Ovary (tissue), 9 donors: ENCODE results near the gene JADE3. TPM values are rescaled to one million over a fixed set of nuclear protein-coding genes. Genes with fewer than 3 reads are reported as not detected.

Experiments
- DNase-seq, 5 donors: peaks; one replicate each; pipeline ENCODE4 v3.0.0-alpha.2; 2019 to 2020
- H3K27ac ChIP-seq, 2 donors: fragments of 200-600 bp; one replicate each; pipeline versions ENCODE4 v1.5.1 to v1.8.0; 2019 to 2022
- H3K27me3 ChIP-seq: fragments of 200-600 bp; one replicate; pipeline ENCODE4 v1.8.0; 2022
- H3K36me3 ChIP-seq: fragments of 200-600 bp; sonication (generic); one replicate; pipeline ENCODE4 v1.5.1; 2019
- H3K4me1 ChIP-seq: one replicate; pipeline ENCODE4 v1.8.1; 2013; ENCODE audit warnings: mild to moderate bottlenecking, moderate library complexity; ENCODE audit not compliant: insufficient read depth
- H3K4me3 ChIP-seq: fragments of 200-600 bp; sonication (generic); one replicate; pipeline ENCODE4 v1.5.1; 2017
- H3K9me3 ChIP-seq, 2 donors: fragments of 200-600 bp in 1 of 2; sonication (generic) in 1 of 2; one replicate each; pipeline versions ENCODE4 v1.5.1 to v1.8.1; 2013 to 2019; ENCODE audit warnings: mild to moderate bottlenecking in 1 of 2, moderate library complexity in 1 of 2
- EP300 ChIP-seq: sonication (generic); formaldehyde crosslinking; IDR thresholded peaks from one replicate; pipeline ENCODE4 v1.6.1; 2017; ENCODE audit warnings: antibody characterized with exemption
- POLR2A ChIP-seq: fragments of 450-650 bp; IDR thresholded peaks from one replicate; pipeline ENCODE4 v1.6.1; 2017; ENCODE audit warnings: antibody characterized with exemption, mild to moderate bottlenecking, moderate library complexity
- WGBS, 3 donors: extraction: QIAGEN DNeasy Blood & Tissue Kit in 1 of 3; methylation state at CpG; one replicate each; pipeline versions ENCODE4 v1.1.5 to v1.1.7; 2013 to 2017; 5-methylcytosine and 5-hydroxymethylcytosine counted together
- intact Hi-C, 4 donors: fragments of 100-400 bp; cut with DNase I; formaldehyde crosslinking; loops; one replicate each; pipeline versions ENCODE4 v1.11.0 to v1.15.1; 2022 to 2023
- polyA plus RNA-seq, 2 donors: library from polyadenylated mRNA; stranded (reverse); fragments of 200-250 nt in 1 of 2; fragments of 350-450 nt in 1 of 2; fragmentation: Illumina TruSeq in 1 of 2; extraction: RNeasy Lipid Tissue Mini Kit (QIAGEN cat#74804) in 1 of 2; gene quantifications; one replicate each; pipeline ENCODE4 v1.2.3, GENCODE V29; 2013 to 2014
- total RNA-seq, 7 donors: library from RNA; depleted of rRNA in 2 of 7; stranded (reverse); fragments of >200 nt in 2 of 7; fragmentation: NEBNext Ultra II Directional in 3 of 7; extraction: Animal tissue kit (Norgen Biotek cat#: 25700) in 3 of 7; gene quantifications; one replicate each; pipeline versions ENCODE4 v1.1.0 to v1.2.4, GENCODE V29; 2016 to 2023
- TF ChIP-seq, protein P1 (sequence below), 3 donors: fragments of 450-650 bp in 2 of 3; fragments of 200-600 bp in 1 of 3; IDR thresholded peaks; one replicate each; pipeline versions ENCODE4 v1.5.1 to v1.8.0; 2016 to 2022; ENCODE audit warnings: antibody characterized with exemption in 3 of 3, mild to moderate bottlenecking in 1 of 3
- donor health status: DM: no; HTN: no; CAD: no; lungs with moderate emphysema.
- donor health status: DM: no; HTN: no; CAD: no.
- donor health status: Bipolar disorder and iron deficiency.
- donor health status: DM: yes; HTN: yes; CAD: no.
- donor health status: DM: no; HTN: no; CAD: no.
- donor health status: DM: yes; HTN: yes; CAD: no.

JADE3 gene
- total and polyA plus RNA-seq, 9 donors, result 5.2 to 27.8 (median 9.7) TPM

DNA sequence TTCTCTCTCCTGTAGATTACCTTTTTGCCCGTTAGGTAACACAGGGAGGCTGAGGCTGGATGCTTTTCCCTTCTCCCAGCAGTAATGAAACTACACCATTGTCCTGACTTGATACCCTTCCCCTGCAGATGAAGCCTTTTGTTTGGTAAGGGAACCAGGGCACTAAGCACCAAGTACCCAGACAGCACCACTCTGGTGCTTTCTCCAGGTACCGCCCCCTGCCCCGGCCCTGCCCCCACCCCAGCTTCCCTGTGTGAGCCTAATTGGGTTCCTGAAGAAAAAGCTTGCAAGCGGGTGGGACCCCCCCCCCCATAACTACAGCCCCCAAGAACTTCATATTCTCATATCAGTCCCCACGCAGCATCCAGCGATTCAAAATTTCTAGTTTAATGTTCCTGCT lies 79.8 kb downstream of the JADE3 start:
- Histone ChIP-seq H3K9me3 (peaks cover 0 to 4% of the 10 kb centered on the region in 2 donors), H3K36me3 (no peaks in the 10 kb centered on the region), H3K4me1 (no peaks in the 10 kb centered on the region), H3K4me3 (no peak overlapping the region), H3K27me3 (no peaks in the 10 kb centered on the region), H3K27ac (no peak overlapping the region)
- intact Hi-C loops, result no loop called here
- TF ChIP-seq, protein P1, sequence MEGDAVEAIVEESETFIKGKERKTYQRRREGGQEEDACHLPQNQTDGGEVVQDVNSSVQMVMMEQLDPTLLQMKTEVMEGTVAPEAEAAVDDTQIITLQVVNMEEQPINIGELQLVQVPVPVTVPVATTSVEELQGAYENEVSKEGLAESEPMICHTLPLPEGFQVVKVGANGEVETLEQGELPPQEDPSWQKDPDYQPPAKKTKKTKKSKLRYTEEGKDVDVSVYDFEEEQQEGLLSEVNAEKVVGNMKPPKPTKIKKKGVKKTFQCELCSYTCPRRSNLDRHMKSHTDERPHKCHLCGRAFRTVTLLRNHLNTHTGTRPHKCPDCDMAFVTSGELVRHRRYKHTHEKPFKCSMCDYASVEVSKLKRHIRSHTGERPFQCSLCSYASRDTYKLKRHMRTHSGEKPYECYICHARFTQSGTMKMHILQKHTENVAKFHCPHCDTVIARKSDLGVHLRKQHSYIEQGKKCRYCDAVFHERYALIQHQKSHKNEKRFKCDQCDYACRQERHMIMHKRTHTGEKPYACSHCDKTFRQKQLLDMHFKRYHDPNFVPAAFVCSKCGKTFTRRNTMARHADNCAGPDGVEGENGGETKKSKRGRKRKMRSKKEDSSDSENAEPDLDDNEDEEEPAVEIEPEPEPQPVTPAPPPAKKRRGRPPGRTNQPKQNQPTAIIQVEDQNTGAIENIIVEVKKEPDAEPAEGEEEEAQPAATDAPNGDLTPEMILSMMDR (IDR thresholded peaks at IDR 0.05), result no peak
- TF ChIP-seq POLR2A (no peak), EP300 (no peak)
- DNase-seq, result no peak
- WGBS, 3 donors, result 74 to 83% (median 82%) methylated on average over 6 of the region's 6 CpGs

DNA sequence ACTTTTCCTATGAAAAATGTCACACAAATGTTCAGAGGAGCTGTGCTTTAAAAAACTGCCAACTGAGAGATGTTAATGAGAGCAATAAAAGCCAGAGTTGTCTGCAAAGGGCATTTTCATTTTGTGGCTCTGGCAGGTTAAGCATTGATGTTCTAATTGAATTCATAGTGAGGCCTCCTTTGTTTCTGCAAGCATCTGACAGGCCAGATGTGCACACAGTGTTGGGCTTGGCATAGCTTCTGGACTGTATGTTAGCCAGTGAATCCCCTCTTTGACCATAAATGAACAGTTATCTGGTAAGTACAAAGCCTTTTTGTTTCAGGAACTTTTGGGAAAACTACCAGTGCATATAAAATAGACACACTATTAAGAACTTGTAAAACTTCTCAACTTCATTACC lies 81.9 kb downstream of the JADE3 start:
- intact Hi-C loops, result no loop called here
- H3K27me3 ChIP-seq, result no peaks in the 10 kb centered on the region

DNA sequence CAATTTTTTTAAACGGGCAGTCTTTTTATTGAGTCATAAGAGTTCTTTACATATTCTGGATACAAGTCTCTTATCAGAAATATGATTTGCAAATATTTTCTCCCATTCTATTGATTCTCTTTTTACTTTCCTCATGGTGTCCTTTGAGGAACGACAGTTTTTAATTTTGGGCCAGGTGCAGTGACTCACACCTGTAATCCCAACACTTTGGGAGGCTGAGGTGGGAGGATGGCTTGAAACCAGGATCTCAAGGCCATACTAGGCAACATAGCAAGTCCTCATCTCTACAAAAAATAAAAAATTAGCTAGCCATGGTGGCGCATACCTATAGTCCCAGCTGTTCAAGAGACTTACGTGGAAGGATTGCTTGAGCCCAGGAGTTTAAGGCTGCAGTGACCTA lies 99.9 kb downstream of the JADE3 start:
- H3K9me3 ChIP-seq, result no peaks in the 10 kb centered on the region
- TF ChIP-seq, protein P1 (IDR thresholded peaks at IDR 0.05), result no peak
- no peak for TF ChIP-seq EP300
- no peak for TF ChIP-seq POLR2A
- no peaks in the 10 kb centered on the region for H3K27me3 ChIP-seq
- no peak overlapping the region for H3K4me3 ChIP-seq
- no peak for DNase-seq
- H3K27ac ChIP-seq, result no peak overlapping the region
- H3K36me3 ChIP-seq, result no peaks in the 10 kb centered on the region
- intact Hi-C loops, result no loop called here
- 86 to 88% (median 87%) methylated on average over 4 of the region's 4 CpGs for WGBS, 3 donors
- H3K4me1 ChIP-seq, result no peaks in the 10 kb centered on the region

More for the DNA sequence above, 81.9 kb downstream of the JADE3 start:
- no peaks in the 10 kb centered on the region for H3K9me3 ChIP-seq
- no peak for DNase-seq
- no peak for TF ChIP-seq EP300
- H3K36me3 ChIP-seq, result no peaks in the 10 kb centered on the region
- no peak overlapping the region for H3K27ac ChIP-seq
- no peak overlapping the region for H3K4me3 ChIP-seq
- no peaks in the 10 kb centered on the region for H3K4me1 ChIP-seq

DNA sequence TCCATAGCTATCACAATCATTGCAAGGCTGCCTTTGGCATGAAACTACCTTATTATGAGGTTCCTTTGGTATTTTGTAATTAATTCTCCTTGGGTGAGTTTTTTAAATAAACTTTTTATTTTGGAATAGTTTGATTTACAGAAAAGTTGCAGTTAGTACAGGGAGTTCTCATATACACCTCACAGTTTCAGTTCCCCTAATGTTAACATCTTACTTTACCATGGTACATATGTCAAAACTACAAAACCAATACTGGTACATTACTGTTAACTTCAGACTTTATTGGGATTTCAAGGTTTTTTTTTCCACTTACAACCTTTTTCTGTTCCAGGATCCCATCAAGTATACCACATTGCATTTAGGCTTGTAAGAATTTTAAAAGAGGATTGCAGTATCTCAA lies 114.0 kb downstream of the JADE3 start:
- Histone ChIP-seq H3K27me3 (no peaks in the 10 kb centered on the region), H3K36me3 (no peaks in the 10 kb centered on the region), H3K9me3 (no peaks in the 10 kb centered on the region), H3K4me3 (no peak overlapping the region), H3K27ac (no peak overlapping the region), H3K4me1 (no peaks in the 10 kb centered on the region)
- intact Hi-C loops, result loop anchor here in 1 of 4 donors (5.0 kb wide), 1 partner anchor 124 kb away; no protein-coding TSS in a partner anchor
- TF ChIP-seq POLR2A (no peak), EP300 (no peak)
- TF ChIP-seq, protein P1 (IDR thresholded peaks at IDR 0.05), result no peak
- DNase-seq, result no peak

DNA sequence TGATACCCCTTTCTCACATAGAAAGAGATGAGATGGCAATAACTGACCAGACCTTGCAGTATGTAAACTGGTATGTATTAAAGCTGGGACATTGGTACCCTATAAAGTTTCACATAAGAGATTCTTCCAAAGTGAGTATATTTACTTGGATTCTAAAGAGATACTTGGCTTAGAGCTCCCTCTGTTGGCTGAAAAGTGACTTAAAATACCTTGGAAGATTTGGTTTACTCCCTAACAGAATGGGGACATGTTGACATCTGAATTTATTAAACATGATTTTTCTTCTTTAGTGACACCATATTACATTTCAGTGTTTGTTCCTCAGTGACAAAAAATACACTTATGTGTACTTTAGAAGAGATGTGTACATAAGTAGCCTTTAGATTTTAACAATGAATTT lies 118.1 kb downstream of the JADE3 start:
- no peak overlapping the region for H3K4me3 ChIP-seq
- intact Hi-C loops, result loop anchor here in 1 of 4 donors (10.0 kb wide), 1 partner anchor 276 kb away; the partner anchor contains the start of gene SLC9A7
- no peak overlapping the region for H3K27ac ChIP-seq
- H3K9me3 ChIP-seq, result no peaks in the 10 kb centered on the region
- no peaks in the 10 kb centered on the region for H3K4me1 ChIP-seq
- H3K36me3 ChIP-seq, result no peaks in the 10 kb centered on the region
- DNase-seq, result no peak
- H3K27me3 ChIP-seq, result no peaks in the 10 kb centered on the region
- TF ChIP-seq, protein P1 (IDR thresholded peaks at IDR 0.05), result peak; percentile 29 to 50 (median 33)
- TF ChIP-seq POLR2A (no peak), EP300 (no peak)
